Kidney tubule cell (primary cell): Measurements from ENCODE around the gene KLF16.
A peak's percentile ranks its signal among the peaks of the same experiment; 100 is the strongest.
"Not testable (repeated sequence)": the region's sequence is repeated elsewhere in the genome, so short reads cannot be mapped to it uniquely, and the experiment has no call there.

Source experiments
- DNase-seq: peaks from one replicate; pipeline ENCODE4 v3.0.0-alpha.2; 2018; ENCODE audit warnings: low spot score

The KLF16 gene

DNA sequence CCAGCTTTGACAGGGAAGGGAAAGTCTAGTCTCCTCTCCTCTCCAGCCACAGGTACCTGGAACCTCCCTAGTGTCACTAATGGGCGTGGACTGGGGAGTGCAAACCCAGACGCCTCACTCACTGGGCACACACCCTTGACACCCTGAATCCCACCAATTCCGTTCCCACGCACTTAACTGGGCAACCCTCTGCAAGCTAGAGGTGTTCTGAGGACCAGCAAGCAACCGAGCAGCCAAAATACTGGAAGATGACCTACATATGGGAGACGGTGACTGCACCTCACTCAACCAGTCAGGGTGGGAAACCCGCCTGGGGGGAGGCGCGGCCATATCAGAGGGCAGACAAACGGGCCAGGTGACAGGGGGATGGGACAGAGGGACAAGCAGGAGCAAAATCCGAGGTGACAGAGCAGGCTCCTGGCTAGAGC lies 20.9 kb upstream of the KLF16 start:
- DNase-seq, result no peak

DNA sequence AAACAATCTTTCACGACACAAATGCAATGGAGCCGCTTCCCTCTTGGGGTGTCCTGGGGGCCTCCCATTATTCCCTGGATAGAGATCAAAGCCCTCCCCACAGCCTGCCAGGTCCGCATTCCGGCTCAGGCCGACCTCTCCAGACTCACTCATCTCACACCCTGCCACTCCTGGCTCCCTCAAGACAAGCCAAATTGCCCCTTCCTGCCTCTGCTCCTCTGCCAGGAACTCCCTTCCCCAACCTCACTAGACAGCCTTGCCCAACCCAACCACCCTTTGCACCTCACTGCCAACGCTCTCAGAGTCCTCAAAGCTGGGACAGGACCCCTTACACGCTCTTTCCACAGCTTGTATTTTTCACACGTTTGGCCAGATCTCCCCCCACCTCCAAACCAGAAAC lies 20.4 kb upstream of the KLF16 start:
- no peak for DNase-seq

DNA sequence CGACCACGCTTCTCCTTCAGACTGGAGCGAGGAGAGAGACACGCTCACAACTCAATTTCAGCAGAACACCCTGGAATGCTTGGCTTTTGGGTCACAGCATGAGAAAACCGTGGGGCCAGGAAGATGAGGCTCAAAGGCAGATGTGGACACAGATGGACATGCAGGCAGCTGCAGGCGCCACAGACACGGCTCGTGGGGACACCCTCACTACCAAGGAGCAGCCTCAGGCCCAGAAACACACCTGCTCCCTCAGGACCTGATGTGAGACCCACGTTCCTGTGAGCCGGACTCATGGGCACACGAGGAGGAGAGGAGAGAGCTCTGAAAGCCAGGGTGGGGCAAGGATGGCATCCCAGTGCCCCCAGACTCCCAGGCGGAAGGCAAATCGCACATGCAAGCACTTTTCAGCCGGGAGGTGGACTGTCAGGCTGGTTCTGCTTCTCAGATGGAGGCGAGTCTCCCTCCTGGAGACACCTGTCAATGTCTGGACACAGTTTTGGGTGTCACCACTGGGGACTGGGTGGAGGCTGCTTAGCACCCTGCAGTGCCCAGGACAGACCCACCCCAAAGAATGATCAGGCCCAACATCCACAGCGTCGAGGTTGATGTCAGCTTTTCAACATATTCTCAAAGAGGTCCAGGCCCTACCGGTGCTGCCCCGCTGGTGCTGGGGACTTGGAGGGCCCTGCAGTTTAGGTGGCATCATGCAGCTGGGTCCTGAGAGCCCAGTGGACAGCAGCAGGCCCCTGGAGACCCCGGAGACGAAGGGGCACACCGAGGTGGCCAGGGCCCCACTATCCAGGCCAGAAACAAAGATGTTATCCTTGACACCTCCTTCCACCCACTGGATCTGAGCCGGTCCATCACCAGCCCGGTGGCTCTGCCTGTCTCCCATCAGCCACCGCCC lies 19.7 kb upstream of the KLF16 start:
- no peak for DNase-seq

DNA sequence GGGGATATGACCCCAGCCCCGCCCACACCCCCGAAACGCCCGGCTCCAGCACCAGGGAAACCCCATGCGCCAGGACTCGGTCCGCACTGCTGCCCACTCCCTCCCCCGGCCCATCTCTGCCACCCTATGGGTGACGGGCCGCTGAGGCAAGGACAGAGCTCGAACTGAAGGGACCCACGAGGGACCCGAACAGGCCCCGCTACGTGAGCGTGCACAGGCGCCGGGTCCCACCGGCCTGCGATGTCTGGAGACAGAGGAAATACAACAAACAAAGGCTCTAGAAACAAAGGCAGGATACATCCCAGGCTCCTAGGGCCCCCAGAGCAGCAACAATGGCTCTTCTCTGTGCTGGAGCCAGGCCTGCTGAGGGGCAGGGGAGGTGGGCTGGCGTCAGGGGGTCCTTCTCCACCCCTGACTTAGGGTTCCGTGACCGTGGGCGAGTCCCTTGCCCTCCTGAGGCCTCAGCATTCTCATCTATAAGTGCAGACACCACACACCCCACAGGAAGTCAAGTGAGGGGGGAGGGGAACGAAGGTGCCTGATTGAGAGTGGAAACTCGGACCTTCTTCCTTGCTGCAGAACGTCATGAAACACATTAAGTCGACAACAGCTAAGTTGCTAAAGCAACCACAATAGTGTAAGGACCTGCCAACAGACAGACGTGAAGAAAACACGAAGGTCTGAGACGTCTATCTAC lies 18.9 kb upstream of the KLF16 start:
- no peak for DNase-seq

DNA sequence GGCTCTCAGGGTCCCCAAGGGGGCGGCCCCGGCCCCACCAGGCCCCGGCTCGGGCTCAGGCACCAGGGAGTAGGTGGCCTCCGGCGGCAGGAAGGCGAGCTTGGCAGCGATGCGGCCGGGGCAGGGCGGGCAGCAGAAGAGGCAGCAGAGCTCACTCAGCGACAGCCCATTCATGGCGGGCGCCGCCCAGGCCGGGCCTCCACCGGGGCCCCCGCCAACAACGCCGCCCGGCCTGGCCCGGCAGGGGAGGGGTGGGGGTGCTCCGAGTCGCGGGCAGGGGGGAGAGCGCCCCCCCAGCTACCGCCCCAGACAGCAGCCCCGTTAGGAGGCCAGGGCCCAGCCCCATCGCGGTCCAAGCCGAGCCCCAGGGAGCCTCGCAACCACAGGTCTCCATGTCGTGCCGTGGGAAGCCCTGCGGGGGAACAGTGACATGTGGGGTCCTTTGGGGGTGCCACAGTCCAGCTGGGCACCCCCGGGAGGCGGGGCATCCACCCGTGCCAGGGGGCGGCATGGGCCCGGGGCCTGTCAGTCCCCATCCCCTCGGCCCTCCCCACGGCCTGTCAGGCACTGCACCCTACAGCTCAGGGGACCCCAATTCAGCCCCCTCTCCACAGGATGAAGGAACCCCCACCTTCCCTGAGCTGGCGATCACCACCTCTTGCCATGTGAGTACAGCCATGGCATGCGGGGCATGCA lies 18.2 kb upstream of the KLF16 start:
- DNase-seq, result not testable (repeated sequence)

DNA sequence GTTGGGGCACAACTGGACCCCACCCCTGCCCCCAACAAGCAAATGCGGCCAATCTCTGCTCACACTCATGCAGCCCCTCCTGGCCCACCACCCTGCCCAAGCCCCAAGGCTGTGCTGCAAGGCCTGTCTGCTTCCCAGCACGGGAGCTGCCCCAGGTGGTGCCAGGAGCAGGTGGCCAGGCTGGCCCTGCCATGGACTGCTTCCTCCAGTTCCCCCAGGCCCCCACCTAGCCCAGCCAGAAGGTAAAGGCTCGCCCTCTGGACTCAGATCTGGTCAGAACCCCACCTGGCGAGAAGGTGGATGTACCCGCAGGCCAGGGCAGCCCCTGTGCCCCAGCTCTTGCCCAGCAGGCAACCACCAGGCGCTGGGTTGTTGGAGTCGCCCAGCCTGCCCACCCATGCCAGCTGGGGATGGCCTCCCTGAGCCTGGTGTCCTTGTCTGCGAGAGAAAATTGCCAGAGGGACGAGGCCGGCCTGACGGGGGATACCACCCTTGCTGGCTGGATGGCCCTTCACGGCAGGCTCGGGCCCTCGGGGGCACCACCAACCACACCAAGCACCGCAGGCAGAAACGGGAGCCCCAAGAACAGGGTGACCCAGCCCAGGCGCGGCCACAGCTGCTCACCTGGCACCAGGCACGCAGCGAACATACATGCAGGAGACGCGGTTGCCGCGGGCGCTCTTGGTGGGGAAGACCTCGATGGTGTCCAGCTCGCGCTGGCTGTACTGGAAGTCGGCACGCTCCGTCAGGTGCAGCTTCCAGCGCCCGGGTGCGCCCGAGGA lies 17.4 kb upstream of the KLF16 start:
- no peak for DNase-seq

DNA sequence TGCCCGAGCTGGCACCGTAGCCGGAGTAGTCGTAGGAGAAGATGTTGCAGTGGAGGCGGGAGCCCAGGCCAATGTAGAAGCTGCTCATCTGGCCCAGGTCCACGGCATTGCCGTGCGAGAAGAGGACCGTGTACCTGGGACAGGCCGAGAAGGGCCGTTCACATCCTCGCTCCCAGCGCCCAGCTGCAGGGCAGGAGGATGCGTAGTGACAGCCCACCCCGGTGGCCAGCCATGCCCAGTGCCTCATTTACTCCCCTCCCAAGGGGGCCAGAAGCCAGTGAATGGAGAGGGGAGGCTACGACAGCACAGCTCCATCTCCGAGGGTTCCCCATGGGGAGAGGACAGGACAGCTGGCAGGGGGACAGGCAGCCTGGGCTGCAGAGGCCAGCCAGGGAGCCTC lies 16.6 kb upstream of the KLF16 start:
- DNase-seq, result not testable (repeated sequence)

DNA sequence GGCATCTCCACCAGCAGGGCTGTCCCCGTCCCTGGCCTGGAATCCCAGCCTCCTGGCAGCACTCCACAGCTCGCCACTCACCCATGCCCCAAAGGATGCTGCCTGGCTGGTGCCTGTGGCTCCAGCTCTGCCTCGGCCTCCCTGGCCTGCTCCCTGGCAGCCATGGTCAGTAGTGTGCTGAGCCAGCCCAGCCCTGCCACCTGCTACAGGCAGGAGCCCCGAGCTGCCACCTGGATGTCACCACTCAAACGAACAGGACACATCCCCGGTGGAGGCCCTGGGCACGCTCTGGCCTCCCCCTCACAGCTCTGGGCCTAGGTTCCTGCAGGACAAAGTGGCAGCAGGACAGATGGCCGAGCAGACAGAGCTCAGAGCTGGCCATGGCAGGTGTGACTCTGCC lies 15.2 kb upstream of the KLF16 start:
- DNase-seq, result not testable (repeated sequence)

DNA sequence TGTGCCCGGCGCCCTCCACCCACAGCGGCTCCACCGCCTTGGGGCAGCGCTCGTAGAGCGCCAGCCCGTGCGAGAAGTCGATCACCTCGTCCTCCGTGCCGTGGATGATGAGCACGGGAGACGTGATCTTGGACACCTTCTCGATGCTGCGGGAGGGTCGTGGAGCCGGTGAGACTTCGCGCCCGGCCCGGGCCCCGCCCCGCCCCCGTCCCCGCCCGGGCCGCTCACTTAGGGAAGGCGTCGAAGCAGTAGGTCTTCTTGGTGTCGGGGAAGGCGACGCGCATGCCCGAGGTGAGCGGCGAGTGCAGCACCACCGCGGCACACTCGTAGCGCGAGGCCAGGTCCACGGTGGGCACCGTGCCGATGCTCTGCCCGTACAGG lies 13.9 kb upstream of the KLF16 start:
- DNase-seq, result not testable (repeated sequence)

DNA sequence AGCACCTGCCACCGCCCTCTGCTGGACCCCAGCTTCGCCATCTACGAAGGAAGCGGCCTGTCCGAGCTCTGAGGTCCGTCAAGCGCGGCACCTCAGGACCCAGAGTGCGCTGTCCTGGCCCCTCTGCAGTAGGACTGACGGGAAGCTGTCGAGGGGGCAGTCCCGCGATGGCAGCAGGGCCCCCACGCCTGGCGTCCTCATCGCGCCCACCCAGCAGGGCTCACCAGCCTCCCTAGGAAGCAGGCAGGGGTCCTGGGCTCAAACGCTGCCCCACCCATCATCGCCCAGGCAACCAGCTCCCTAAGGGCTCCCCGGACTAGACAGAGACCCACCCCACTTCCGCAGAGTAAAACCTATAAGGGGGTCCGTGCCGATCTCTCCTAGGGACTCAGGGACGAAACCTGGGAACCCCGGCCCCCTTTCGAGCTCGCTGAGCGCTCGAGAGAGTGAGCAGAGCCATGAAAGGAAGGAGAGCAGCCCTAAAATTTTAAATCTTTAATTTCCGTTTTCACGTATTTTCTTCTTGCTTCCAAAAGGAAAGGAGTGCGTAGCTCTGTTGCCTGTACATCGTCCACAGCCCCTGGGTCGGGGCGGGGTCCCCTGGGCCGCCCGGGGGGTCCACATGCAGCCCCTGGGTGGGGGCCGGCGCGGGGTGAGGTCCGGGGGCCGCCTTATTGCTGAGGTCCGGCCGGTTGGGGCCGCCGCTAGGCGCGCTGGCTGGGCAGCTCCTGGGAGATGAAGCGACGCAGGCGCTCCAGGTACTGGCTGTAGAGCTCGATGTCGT lies 13.3 kb upstream of the KLF16 start:
- not testable (repeated sequence) for DNase-seq

DNA sequence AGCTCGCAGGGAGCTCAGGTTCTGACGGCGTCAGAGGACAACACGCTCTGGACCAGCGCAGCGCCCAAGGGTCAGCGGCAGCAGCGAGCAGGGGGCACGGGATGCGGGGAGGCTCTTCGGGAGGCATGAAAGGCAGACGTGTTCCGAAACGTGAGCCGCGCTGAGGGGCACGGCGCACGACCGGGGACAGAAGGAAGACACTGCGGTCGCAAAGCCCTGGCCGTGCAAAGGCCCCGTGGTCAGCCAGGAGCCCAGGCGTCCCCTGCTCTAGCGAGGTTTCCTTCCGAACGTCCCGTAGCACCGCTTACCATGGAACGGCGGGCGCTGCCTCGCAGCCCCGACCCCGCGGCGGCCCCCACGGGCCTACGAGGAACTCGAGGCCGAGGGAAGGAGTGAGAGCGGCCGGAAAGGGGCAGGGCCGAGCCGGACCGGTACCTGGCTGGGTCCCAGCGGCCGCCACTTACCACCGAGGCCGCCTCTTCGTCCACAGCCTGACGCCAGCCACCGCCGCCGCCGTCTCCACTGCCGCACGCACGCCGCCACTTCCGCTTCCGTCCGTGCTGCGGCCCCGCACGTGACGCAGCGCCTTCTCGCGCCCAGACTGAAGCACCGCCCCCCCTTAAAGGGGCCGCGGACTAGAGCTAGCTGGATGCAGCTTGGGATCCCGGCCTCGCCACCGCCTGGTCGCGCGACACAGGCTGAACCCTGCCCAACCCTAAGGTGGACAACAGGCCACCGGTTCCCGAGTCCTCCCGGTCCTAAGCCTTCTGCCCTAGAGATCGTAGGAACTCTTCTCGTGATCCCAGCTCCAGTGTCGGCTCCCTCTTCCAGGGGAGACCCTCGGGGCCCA lies 12.5 kb upstream of the KLF16 start:
- DNase-seq, result peak; percentile 92

DNA sequence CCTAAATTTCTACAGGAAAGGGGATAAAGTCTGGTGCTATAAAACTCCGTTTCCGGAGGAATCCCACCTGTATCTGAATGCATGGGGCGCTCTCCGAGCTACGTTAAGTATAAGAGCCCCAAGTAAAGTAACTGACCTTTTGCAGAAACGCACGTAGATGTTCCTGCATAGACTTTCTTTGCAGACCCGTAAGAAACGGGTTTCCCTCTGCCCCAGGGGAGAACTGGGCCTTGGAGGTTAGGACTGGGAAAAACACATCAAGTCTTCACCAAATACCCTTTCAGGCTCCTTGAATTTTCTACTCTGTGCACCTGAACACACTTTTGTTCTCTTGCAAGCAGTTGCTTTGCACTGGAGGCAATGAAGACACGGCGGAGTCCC lies 11.9 kb upstream of the KLF16 start:
- DNase-seq, result not testable (repeated sequence)

DNA sequence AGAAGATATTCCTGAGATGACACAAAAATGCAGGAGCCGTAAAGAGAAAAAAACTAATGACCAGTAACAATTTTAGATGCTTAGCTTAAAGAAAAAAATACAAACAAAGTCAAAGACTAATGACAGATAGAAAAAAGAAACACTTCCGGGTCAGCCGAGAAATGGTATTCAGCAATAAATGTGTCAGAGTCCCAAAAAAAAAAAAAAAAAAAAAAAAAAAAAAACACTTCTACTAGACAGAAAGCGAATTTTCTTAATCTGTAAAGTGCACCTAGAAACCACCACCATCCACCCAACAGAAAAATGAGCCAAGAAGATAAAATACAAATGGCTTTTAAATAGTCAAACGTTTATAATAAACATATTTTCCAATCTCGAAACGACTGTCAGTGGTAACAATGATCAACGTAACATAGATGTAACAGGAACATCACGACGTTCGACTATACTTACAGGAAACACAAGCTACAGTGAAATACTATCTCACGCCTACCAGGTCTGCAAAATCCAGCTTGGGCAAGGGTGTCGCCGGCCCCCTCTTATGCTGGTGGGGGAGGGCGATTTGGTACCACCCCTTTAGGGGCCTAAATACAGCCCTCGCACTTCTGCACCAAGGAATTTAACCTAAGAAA lies 11.3 kb upstream of the KLF16 start:
- DNase-seq, result no peak

DNA sequence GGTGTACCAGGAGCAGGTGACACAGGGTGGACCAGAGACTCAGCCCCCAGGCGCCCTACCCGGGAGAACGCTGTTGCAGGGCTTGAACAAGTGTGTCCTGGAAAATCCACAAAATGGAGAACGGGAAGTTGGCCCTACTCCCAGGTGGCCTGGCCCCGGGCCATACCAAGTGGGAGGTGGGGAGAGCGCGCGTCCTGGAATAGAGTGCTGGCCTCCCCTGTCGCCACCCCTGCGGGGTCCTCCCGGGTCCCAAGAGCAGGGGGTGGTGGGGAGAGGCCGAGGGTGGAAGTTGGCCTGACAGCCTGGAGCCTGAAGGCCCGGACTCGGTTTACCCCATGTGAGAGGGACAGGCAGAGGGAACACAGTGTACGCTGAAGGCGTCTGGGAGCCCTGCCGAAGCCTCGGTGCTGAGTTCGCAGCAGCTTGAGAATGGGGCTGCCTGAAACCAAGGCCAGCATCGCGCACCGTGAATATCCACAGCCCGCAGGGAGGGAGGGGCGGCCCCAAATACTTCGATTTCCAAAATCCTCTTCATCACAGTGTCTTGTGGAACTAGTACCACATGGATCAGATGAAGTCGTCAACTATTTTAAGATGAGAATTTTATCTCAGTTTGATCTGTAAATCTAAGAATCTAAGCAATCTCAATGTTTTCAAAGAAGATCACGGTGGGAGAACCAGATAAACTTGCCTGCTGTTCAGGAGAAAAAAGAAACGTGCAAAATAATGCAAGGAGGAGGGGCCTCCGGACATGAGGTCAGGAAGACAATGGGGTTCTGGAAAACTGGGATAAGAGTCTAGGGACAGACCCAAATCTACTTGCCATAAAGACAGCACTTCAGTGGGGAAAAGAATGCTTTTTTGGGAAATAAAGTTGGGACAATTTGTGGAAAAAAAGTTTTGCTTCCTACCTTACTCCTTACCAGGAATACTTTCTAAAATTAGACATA lies 10.4 kb upstream of the KLF16 start:
- DNase-seq, result no peak

DNA sequence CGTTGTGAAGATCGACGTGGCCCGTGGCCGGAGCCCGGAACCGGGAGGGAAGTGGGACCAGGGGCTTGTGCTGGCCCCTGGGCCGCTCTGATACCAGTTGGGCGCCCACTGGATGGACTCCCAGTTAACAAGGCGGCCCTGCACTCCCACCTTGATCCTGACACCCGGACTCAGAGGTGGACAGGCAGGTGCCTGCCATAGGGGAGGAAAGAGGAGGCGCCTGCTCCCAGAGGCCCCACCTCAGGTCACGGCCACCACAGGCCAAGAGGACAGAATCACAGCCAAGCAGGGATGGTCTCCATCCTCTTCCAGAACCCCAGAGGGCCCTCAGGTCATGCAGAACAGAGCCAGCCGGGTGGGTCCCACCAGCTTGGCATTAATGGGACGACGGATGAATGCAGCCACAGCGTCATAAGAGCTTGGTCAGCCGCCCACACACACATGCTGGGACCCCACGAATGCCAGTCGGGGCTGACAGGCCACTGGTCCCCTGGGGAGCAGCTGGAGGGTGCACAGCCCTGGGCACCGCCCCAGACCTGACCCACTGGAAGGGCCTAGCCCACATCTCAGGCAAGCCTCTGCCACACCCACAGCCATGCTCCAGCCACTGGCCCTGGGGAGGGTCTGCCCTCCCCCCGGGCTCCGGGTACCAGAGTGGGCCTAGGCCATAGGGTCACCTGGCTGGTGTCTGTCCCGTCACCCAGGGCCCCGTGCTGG lies 9.6 kb upstream of the KLF16 start:
- no peak for DNase-seq

DNA sequence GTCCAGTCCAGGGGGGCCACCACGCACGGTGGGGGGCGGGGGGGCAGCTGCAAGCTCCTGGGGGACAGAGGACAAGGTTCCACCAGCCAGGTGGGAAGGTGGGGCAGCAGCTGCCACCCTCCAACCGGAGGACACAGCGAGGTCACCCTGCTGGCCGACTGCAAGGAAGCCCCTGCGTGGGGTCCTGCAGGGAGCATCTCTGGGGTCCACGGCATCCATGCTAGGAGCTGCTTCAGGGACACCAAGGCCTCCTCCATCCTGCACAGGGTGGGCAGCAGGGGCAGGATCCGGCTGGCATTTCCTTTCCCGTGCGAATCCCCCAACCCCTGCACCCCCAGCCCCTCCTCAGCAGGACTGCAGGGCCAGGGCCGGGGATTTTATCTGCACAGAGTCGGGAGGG lies 8.3 kb upstream of the KLF16 start:
- no peak for DNase-seq

DNA sequence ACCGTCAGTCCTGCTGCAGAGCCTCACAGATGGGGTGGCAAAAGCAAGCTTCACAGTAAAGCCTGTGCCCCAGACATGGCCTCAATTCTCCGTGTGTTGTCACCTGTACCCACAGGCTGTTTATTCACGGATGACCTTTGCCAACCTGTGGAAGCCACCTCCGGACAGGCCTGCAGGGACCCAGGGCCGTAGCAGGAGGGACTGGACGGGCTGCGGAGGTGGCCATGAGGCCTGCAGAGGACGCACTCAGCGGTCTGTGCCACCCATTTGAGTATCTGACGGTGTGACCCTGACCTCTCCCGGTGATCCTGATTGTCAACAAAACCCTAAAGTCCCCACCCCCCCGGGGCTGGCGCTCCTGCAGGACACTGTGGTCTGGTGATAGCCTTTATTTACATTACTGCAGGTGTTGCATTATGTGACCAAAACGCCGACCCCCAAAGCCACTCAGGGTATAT lies 7.8 kb upstream of the KLF16 start:
- DNase-seq, result no peak

DNA sequence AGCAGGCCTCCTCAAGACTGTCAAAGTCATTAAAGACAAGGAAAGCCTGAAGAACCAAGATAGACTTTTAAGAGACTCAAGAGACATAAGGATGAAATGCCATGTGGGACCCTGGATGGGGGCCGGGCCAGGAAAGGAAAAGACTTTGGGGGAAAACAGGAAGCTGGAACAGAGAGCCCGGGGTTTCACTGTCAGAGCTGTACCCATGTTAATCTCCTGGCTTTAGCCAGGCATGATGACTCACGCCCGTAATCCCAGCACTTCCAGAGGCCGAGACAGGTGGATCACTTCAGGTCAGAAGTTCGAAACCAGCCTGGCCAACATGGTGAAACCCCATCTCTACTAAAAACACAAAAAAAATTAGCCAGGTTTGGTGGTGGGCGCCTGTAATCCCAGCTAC lies 5.6 kb upstream of the KLF16 start:
- no peak for DNase-seq
